GM19397 (cell line): Measurements from ENCODE around the gene STIMATE.

ENCODE experiments used
- ATAC-seq: cut with Tn5 transposase; IDR thresholded peaks from one replicate; pipeline ENCODE4 v1.9.1; 2021; ENCODE audit warnings: mild to moderate bottlenecking, moderate library complexity; ENCODE audit not compliant: unreplicated experiment

Gene STIMATE

DNA sequence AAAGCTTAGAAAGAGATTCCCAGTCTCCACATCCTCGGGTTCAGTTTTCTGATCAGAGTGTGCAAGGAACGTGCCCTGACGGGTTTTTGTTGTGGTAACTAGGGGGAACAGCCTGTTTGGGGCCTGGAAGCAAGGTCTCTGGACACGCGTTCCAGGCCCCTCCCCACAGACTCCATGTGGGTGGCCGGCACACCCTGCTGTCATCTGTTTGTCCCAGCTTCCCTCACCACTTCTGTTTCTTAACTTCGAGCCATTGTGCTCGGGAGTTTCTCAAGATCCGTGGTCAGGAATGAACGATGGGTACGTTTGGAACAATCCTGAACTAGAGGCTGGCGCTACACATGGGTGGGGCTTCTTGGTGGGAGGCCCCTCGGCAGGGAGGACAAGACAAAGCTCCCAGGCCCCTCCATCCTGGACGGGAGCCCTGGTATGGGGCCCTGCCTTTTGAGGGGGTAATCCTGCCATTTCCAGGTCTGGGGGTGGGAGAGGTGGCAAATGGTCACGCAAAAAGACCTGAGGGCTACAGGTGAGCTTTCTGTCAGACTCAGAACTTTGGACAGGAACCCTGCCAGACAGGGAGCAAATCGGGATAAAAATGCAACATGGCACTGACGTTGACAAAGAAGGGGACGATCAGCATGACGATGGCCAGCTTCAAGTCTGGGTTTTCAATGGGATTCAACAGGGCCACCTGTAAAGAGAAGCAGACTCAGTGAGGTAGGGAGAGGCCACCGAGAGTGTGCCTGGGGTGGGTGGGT, 54.1 kb downstream of the STIMATE start:
- ATAC-seq: no peak

DNA sequence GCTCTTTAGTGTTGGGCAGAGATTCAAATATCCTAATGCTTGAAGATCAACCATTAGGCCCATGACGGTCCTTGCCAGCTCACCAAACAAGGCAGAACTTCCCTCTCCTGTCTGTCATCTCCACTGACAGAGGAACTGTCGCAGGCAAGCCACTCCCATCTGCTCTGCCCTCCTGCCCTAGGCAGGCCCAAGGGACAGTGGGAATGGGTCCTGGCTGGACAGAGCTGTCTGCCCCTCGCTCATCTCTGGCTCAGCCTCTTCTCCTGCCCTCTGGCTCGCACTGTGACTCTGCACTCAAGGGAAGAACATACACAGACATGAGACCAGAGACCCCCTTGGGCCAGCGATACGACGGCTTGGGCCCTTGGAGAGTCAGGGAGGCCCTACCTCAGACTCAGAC, 54.9 kb downstream of the STIMATE start:
- no peak for ATAC-seq

DNA sequence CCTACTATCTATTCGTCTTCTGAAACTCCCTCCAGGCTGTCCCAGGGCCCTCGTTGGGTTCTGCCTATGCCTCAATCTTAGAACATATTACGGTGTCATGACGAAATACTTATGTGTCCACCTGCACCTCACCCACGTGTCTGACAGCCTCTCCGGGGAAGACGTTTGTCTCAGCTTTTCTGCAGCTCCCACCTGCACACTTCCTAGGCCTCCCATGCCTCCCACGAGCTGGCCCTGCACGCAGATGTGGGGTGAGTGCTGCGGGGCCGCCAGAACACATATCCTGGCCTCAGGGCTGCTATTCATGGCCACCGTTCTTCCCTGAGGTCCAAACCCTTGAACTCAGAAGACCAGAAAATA, 55.4 kb downstream of the STIMATE start:
- no peak for ATAC-seq

GRCh38 chr3:52841211-52841980, 56.0 kb downstream of the STIMATE start:
- ATAC-seq: no peak

- no peak for ATAC-seq
Observed at GRCh38 chr3:52839892-52840545, 57.3 kb downstream of the STIMATE start.

DNA sequence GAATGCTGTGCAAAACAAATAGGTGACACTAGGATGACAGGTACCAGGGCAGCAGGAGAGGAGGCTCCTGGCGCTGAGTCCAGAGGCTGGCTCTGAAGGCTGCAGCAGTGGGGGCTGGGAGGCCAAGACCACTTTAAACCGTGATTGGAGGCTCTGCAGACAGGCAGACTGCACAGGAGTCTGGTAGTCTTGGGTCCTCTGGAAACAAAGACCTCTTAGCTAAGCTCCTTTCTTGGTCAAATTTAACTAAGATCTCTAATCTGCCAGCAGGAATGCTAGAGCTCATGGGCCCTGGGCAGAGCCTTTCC, 58.1 kb downstream of the STIMATE start:
- no peak for ATAC-seq

- ATAC-seq: no peak
Observed at GRCh38 chr3:52838561-52839267, 58.6 kb downstream of the STIMATE start.

- no peak for ATAC-seq
Observed at GRCh38 chr3:52836986-52837385, 60.4 kb downstream of the STIMATE start.

GRCh38 chr3:52836471-52836845, 60.9 kb downstream of the STIMATE start:
- no peak for ATAC-seq

DNA sequence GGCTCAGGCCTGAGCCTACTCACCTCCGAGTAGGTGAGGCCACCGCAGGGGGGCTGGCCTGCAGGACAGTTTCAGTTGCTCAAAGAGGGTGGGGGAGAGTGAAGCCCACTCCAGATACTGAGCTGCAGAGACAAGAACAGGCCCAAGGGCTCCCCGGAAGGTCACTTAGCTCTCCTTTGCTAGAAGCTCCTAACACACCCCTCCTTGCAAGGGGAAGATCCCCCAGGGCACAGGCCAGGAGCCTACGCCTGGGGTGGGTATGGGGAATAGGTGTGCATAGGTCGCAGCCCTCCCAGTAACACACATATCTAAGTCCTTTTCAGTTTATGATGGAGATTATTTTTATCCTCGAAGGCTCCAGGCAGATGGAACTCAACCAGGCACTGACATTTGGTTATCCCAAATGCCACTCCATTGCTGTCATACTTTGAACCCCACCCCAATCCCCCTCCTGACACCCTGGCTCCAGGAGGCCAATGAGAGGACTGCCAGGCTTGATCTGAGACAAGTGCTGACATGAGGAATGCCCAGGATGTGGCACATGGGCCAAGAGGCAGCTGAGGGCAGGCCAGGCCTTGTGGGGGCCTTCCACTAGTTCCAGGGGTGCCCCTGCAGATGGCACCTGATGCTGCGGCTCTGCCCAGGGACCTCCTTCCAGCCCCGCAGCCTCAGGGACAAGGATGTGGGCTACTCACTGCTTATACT, 61.4 kb downstream of the STIMATE start:
- ATAC-seq: no peak

GRCh38 chr3:52834871-52835501, 62.4 kb downstream of the STIMATE start, which contains the start of gene MUSTN1:
TSS of gene MUSTN1 (minus strand) at chr3:52835019. CDS start at chr3:52834948, 71 bp downstream.
- no peak for ATAC-seq

DNA sequence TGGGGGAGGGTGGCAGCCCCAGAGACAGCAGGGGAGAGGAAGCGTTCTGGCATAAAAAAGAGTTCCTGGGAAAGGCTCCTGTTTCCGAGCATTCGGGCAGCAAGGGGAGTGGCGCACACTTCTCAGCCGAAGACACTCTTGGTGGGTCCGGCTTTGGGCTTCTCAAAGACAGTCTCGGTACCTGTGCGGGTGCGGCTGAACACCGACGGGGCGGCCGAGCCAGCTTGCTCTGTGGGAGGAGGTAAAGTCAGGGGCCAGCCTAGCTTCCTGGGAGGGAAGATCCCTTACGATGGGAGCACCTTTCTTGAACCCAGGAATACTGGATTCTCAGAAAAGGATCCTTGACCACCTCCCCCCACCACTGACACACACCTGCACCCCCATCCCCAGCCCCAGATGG, 64.1 kb downstream of the STIMATE start:
- no peak for ATAC-seq

DNA sequence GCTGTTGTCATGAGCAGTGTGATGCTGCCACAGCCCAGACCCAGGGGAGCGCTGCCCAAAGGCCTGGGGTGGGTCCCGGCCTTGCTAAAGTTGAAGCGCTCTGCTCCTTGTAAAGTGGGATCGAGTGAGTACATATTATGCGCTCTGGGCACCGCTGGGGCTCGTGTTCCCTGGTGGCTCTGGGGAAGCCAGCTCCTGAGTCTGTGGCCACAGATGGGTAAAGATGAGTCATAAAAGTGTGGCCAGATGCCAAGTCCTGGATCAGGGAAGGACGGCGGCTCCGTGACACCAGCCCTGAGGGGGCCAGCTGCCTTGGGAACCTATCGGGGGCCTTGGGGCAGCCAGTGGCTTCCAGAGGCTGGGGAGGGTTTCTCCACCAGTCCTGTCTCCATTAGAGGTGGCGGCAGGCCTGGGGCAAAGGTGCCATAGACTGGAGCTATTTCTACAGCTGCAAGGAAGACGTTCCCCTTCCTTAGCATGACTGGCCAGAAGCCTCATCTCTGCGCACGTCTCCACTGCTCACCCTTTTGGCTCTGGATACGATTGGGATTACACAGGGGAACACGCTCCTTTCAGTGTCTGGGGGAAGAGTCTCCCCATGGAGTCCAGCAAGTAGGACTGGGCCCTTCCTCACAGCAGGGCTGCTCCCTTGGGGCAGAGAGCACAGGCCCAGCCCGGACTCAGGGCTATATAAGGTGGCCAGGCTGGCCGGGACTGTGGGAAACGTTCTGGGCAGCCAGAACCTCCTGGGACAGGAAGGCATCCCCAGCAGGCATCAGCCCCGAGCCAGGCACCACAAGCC, 65.6 kb downstream of the STIMATE start:
- no peak for ATAC-seq

- ATAC-seq: no peak
Observed at GRCh38 chr3:52830535-52831258, 66.7 kb downstream of the STIMATE start, which contains the start of gene ITIH4. TSS of gene ITIH4 (minus strand) at chr3:52830672. CDS start at chr3:52830642, 30 bp downstream.

DNA sequence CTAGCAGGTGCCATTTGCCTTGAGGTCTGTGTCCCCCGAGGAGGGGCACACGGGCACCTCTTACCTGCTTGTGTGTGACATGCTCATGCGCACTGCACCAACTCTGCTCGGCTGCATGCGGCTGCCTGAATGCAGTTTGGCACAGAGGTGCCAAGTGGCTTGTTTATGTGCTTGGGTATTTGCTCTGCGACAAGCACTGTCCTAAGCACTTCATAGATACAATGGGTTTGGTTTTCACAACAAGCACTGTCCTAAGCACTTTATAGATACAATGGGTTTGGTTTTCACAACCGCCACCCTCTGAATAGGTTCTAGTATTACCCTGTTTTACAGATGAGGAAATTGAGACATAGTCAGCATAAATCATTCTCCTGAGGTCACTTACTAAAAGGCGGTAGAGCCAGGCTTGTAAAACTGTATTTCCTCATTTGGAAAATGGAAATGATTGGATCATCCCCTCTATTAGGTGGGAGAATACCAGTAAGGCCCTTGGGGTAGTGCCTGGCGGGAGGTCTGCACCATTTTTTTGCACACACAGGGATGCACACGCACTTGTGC, 67.4 kb downstream of the STIMATE start:
- no peak for ATAC-seq

GRCh38 chr3:52829482-52829881, 67.9 kb downstream of the STIMATE start:
- no peak for ATAC-seq

- no peak for ATAC-seq
Observed at GRCh38 chr3:52827866-52828376, 69.4 kb downstream of the STIMATE start.

DNA sequence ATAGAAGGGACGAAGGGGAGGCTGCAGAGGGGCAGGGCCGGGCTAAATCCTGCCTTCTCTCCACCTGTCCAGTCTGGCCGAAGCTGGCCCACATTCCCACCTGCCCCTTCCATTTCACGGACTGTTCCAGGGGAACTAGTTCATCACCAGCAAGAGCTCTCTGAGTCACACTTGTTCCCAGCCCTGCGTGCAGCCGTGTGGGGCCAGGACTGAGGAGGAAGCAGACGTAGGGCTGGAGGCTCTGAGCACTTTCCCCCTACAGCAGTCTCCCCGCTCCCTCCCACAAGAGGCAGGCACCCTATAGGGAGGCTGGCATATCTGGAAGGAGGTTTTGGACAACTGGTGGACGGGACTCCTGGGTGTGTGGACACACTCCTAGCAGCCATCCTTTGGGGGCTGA, 69.9 kb downstream of the STIMATE start:
- ATAC-seq: no peak
